ENCODE results near the gene PARP6. TPM values are rescaled to one million over a fixed set of nuclear protein-coding genes. Genes with fewer than 3 reads are reported as not detected.

PARP6 gene
- total RNA-seq, 1 experiment from 2014 or later: 65.9 TPM

DNA sequence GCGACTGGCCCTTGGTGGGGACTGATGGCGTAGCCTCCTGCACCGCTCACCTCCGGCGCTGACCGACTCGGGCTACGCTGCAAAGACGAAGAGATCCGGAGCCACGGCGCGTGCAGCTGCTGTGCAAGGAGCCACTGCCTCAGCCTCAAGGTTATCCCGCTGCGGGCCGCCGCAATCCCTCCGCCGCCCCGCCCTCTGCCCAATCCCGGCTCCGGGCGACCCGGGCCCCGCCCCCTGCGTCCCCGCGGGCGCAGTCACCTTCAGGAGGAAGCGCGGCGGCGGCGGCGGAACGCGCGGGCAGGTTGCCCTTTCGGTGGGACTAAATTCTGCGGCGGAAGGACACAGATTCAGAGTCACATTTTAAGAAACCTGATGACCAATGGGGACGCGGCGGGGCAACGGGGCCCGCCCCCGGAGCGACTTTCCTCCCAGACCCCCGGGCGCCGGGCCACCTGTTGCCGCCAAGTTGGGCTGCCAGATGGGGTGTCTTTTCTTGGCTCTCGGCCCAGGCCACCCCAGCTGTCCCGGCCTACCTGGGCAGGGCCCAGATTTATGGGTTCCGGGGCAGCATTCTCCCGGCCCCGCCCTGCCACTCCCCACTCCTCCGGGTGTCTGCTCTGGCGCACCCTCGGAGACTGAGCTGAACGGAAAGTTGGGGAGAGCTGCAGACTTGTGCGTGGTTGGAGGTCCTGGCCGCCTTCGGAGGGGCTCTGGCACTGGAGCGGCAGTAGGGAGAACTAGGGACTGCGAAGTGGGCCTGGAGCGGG is 41.1 kb downstream of the PARP6 start, which contains the start of gene PKM:
PKM (minus strand) TSS at position 125 of the 767 bp plus-strand sequence. CDS start 12,093 bp downstream, outside the sequence.
- Histone ChIP-seq H3K79me2 (ENCODE audit: low read depth) (peaks cover 85% of the 10 kb centered on the region), H3K36me3 (ENCODE audit: low read depth) (peaks cover 7% of the 10 kb centered on the region; the same call in 1 of the 2 replicates), H3K4me2 (peak within 1 kb of the TSS; percentile 97), H3K27ac (peak within 1 kb of the TSS; percentile 88), H3K27me3 (ENCODE audit: insufficient read depth, low read depth) (no peaks in the 10 kb centered on the region), H4K20me1 (ENCODE audit: insufficient read depth) (peaks cover 22% of the 10 kb centered on the region), H2AFZ (peak within 1 kb of the TSS; percentile 65), H3K4me1 (replicated peaks; ENCODE audit: insufficient read depth) (peaks cover 57% of the 10 kb centered on the region), H3F3A (ENCODE audit: insufficient read depth, low read depth) (peaks cover 78% of the 10 kb centered on the region), H3K9me3 (ENCODE audit: insufficient read depth, low read depth) (no peaks in the 10 kb centered on the region), H3K9me2 (ENCODE audit: insufficient read depth) (no peaks in the 10 kb centered on the region), H3K4me3 (peak within 1 kb of the TSS; percentile 70)
- intact Hi-C loops (cut with micrococcal nuclease; ENCODE audit: unreplicated experiment): loop anchor here (1.0 to 5.0 kb wide), 2 partner anchors 41 to 63 kb away; partner anchors contain the start of gene PARP6
- no TSS peak for BruUV-seq (replicated peaks)
- CTCF ChIA-PET: no interaction called here
- TF ChIP-seq EZH2 (IDR thresholded peaks at IDR 0.05; ENCODE audit: low read depth) (no peak), CTCF (conservative IDR thresholded peaks at IDR 0.05) (no peak)
- peak; percentile 91 to 99 for DNase-seq
- POLR2A ChIA-PET (ENCODE audit: unreplicated experiment): interaction anchor here (0.6 to 0.7 kb wide), 4 partner anchors 8 to 1138 kb away, joined by 3 to 10 read pairs (median 6); no protein-coding TSS in a partner anchor

DNA sequence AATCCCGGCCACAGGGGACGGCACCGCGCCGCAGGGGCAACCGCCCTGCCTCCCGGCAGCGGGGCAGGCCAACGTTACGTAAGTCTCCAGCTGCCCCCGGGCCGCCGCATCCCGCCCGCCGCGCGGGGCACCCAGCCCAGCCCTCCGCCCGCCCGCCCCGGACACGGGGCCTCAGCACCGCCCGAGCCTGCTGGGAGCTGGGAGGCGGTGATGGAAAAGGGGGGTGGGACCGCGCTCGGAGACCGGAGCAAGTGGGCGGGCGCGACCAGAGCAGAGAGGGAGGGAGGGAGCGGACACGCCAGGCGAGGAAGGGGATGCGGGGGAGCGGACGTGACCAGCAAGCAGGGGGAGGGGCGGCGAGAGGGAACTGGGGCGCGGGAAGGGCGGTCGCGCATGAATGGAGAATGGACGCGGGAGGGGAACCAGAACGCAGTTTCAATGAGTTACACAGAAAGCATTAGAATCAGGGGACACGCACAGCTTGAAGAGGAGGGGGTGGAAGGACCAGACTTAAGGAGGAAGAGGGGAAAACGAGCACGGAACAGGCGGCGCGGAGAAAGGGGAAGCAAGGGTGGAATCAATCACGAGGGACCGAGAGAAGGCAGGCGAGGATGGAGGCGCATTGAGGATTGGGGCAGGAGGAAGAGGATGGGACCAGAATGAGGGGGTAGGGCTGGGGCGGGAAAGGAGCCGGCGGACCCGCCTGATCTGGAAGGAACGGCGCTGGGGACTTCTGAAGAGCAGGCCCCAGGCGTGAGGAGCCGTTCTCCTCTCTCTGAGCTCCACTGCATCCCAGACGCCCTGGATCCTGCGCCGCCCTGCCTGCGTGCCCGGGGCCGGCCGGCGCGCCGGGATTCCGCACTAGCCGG is 41.9 kb downstream of the PARP6 start:
- intact Hi-C loops (cut with micrococcal nuclease; ENCODE audit: unreplicated experiment): loop anchor here (1.0 to 5.0 kb wide), 2 partner anchors 42 to 62 kb away; partner anchors contain the start of gene PARP6
- no peaks in the 10 kb centered on the region for H3K9me3 ChIP-seq (ENCODE audit: insufficient read depth, low read depth)
- H3K79me2 ChIP-seq (ENCODE audit: low read depth): peaks cover 85% of the 10 kb centered on the region
- H3K4me3 ChIP-seq: peak overlapping the region; percentile 70
- no TSS peak for BruUV-seq (replicated peaks)
- H3K27me3 ChIP-seq (ENCODE audit: insufficient read depth, low read depth): no peaks in the 10 kb centered on the region
- peaks cover 57% of the 10 kb centered on the region for H3K4me1 ChIP-seq (replicated peaks; ENCODE audit: insufficient read depth)
- ChIA-PET CTCF (interaction anchor here (0.6 kb wide), 1 partner anchor 9 kb away, joined by 3 read pairs; no protein-coding TSS in a partner anchor), POLR2A (ENCODE audit: unreplicated experiment) (interaction anchor here (0.7 kb wide), 1 partner anchor 9 kb away, joined by 10 read pairs; no protein-coding TSS in a partner anchor)
- TF ChIP-seq EZH2 (IDR thresholded peaks at IDR 0.05; ENCODE audit: low read depth): no peak
- TF ChIP-seq CTCF (conservative IDR thresholded peaks at IDR 0.05): no peak
- peaks cover 83% of the 10 kb centered on the region for H3F3A ChIP-seq (ENCODE audit: insufficient read depth, low read depth)
- peak; percentile 60 to 86 for DNase-seq
- H4K20me1 ChIP-seq (ENCODE audit: insufficient read depth): peaks cover 30% of the 10 kb centered on the region
- H3K27ac ChIP-seq: peak overlapping the region; percentile 88
- H2AFZ ChIP-seq: peak overlapping the region; percentile 39; the same call in 1 of the 2 replicates
- H3K9me2 ChIP-seq (ENCODE audit: insufficient read depth): no peaks in the 10 kb centered on the region
- peak overlapping the region; percentile 97 for H3K4me2 ChIP-seq
- peaks cover 13% of the 10 kb centered on the region for H3K36me3 ChIP-seq (ENCODE audit: low read depth)

DNA sequence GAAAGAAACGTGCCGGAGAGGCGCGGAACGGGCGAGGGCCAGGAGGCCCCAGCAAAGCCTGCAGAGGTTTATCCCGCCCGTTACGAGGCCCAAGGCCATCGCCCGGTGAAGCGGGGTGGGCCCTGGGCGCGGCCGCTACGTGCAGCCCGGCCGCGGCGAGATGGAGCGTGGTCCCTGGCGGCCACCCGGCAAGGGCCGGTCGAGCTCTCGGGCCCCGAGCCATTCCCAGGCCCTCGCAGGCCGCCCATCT is 42.5 kb downstream of the PARP6 start:
- Histone ChIP-seq H3K79me2 (ENCODE audit: low read depth) (peaks cover 85% of the 10 kb centered on the region), H4K20me1 (ENCODE audit: insufficient read depth) (peaks cover 34% of the 10 kb centered on the region), H3K27me3 (ENCODE audit: insufficient read depth, low read depth) (no peaks in the 10 kb centered on the region), H3K27ac (peak overlapping the region; percentile 88), H3K9me2 (ENCODE audit: insufficient read depth) (no peaks in the 10 kb centered on the region), H3K36me3 (ENCODE audit: low read depth) (peaks cover 16% of the 10 kb centered on the region), H3K9me3 (ENCODE audit: insufficient read depth, low read depth) (no peaks in the 10 kb centered on the region), H2AFZ (no peak overlapping the region), H3K4me1 (replicated peaks; ENCODE audit: insufficient read depth) (peaks cover 55% of the 10 kb centered on the region), H3K4me3 (peak overlapping the region; percentile 70), H3F3A (ENCODE audit: insufficient read depth, low read depth) (peaks cover 83% of the 10 kb centered on the region), H3K4me2 (peak overlapping the region; percentile 97)
- intact Hi-C loops (cut with micrococcal nuclease; ENCODE audit: unreplicated experiment): loop anchor here (5.0 kb wide), 1 partner anchor 42 kb away; the partner anchor contains the start of gene PARP6
- BruUV-seq (replicated peaks): no TSS peak
- TF ChIP-seq CTCF (conservative IDR thresholded peaks at IDR 0.05) (no peak), EZH2 (IDR thresholded peaks at IDR 0.05; ENCODE audit: low read depth) (no peak)
- ChIA-PET CTCF (interaction anchor here (0.6 kb wide), 1 partner anchor 71 kb away, joined by 3 read pairs; no protein-coding TSS in a partner anchor), POLR2A (ENCODE audit: unreplicated experiment) (no interaction called here)
- no peak for DNase-seq
